PC-3 (cell line): ENCODE results near the gene ALDH2.

Experiments
- EZH2 ChIP-seq: fragments of 300-600 bp; sonication (generic); IDR thresholded peaks from one replicate; pipeline ENCODE4 v1.6.1; 2017; ENCODE audit warnings: antibody characterized with exemption, mild to moderate bottlenecking, low read length; ENCODE audit not compliant: unreplicated experiment
- EZH2phosphoT487 ChIP-seq: fragments of 300-600 bp; sonication (generic); IDR thresholded peaks from 2 replicates; pipeline ENCODE4 v1.6.1; 2018; ENCODE audit warnings: mild to moderate bottlenecking, antibody characterized with exemption, low read length, borderline replicate concordance
- TF ChIP-seq, protein P1 (sequence below): fragments of 300-600 bp; sonication (generic); conservative IDR thresholded peaks from 2 replicates; pipeline ENCODE4 v1.5.1; 2017; ENCODE audit warnings: antibody characterized with exemption, low read depth, mild to moderate bottlenecking, low read length

DNA sequence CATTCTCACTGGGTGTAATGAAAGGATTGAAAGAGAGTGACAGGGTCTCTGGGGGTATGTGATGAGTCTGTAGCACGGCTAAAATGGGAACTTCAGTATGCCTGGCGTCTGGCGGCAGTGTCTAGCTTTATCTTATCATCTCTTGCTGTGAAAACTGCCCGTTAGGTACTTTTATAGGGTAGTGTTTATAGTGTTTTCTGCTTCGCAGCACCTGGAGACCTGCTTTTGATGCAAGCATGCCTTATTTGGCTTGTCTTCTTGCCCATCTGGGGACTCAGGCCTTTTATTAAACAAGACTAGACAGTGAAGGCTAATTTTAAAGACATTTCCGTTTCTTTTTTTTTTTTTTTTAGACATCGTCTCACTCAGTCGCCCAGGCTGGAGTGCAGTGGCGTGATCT, 36.3 kb upstream of the ALDH2 start:
- TF ChIP-seq, protein P1, sequence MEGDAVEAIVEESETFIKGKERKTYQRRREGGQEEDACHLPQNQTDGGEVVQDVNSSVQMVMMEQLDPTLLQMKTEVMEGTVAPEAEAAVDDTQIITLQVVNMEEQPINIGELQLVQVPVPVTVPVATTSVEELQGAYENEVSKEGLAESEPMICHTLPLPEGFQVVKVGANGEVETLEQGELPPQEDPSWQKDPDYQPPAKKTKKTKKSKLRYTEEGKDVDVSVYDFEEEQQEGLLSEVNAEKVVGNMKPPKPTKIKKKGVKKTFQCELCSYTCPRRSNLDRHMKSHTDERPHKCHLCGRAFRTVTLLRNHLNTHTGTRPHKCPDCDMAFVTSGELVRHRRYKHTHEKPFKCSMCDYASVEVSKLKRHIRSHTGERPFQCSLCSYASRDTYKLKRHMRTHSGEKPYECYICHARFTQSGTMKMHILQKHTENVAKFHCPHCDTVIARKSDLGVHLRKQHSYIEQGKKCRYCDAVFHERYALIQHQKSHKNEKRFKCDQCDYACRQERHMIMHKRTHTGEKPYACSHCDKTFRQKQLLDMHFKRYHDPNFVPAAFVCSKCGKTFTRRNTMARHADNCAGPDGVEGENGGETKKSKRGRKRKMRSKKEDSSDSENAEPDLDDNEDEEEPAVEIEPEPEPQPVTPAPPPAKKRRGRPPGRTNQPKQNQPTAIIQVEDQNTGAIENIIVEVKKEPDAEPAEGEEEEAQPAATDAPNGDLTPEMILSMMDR = no peak
- TF ChIP-seq EZH2 (no peak), EZH2phosphoT487 (no peak)
